Transverse colon (tissue), 4 donors: ENCODE data around the gene AHR.

Experiments used
- CTCF ChIP-seq, 5 experiments: fragments of 200-600 bp in 3 of 5; fragments of 450-650 bp in 2 of 5; sonication (generic) in 3 of 5; IDR thresholded peaks; 1 replicate in 2 of 5; 2 replicates in 3 of 5; pipeline ENCODE4 v1.5.1; 2016 to 2017; ENCODE audit warnings: antibody characterized with exemption in 5 of 5, inconsistent platforms in 3 of 5, mild to moderate bottlenecking in 2 of 5, moderate library complexity in 1 of 5
- EP300 ChIP-seq: sonication (generic); formaldehyde crosslinking; IDR thresholded peaks from one replicate; pipeline ENCODE4 v1.6.1; 2017; ENCODE audit warnings: antibody characterized with exemption, low read depth
- POLR2A ChIP-seq: fragments of 450-650 bp; IDR thresholded peaks from one replicate; pipeline ENCODE4 v1.6.1; 2016; ENCODE audit warnings: antibody characterized with exemption, mild to moderate bottlenecking, moderate library complexity
- POLR2AphosphoS5 ChIP-seq, 3 donors: sonication (generic); formaldehyde crosslinking; IDR thresholded peaks; one replicate each; pipeline ENCODE4 v1.6.1; 2016; ENCODE audit warnings: antibody characterized with exemption in 3 of 3

- no peak for TF ChIP-seq CTCF (IDR thresholded peaks at IDR 0.05)
- no peak for TF ChIP-seq POLR2A
- TF ChIP-seq EP300: no peak
- no peak for TF ChIP-seq POLR2AphosphoS5 (IDR thresholded peaks at IDR 0.05)
These were observed 56.0 kb downstream of the AHR start for GRCh38 chr7:17354473-17354872.
